GM12878 (cell line): ENCODE measurements around the gene TACR2. TPM values are rescaled to one million over a fixed set of nuclear protein-coding genes. Genes with fewer than 3 reads are reported as not detected.

ENCODE experiments used
- ATAC-seq: fragments of 200-7000 bp; cut with Tn5 transposase; 3 replicates; pipeline ENCODE4 v1.9.1; 2020; ENCODE audit warnings: mild to moderate bottlenecking, moderate library complexity
- BruUV-seq: library from RNA; stranded (reverse); fragments of 400-500 nt; replicated peaks from 2 replicates; lab custom pipeline; 2021; lab: Mats Ljungman, UMichigan
- CTCF ChIA-PET: fragments of 300-600 bp; sonication (Branson Sonifier 250); formaldehyde crosslinking; extraction: SDS; loops from one replicate; lab custom pipeline; 2021; ENCODE audit warnings: inconsistent platforms; lab: Yijun Ruan, JAX
- POLR2A ChIA-PET: fragments of 350-600 bp; formaldehyde crosslinking; extraction: SDS; loops from one replicate; lab custom pipeline; 2021; ENCODE audit warnings: inconsistent platforms; lab: Charles Lee
- RAD21 ChIA-PET: fragments of 300-600 bp; sonication (Branson Sonifier 250); formaldehyde crosslinking; loops from one replicate; lab custom pipeline; 2023; ENCODE audit warnings: antibody characterized with exemption; ENCODE audit not compliant: unreplicated experiment; lab: Charles Lee
- SMC1A ChIA-PET: fragments of 300-600 bp; sonication (Branson Sonifier 250); formaldehyde crosslinking; loops from one replicate; lab custom pipeline; 2023; ENCODE audit not compliant: unreplicated experiment, uncharacterized antibody; lab: Charles Lee
- DNase-seq: peaks from one replicate; pipeline ENCODE4 v3.0.0-alpha.2; 2011; ENCODE audit warnings: low read depth, low spot score
- FAIRE-seq: peaks from 3 replicates; lab custom pipeline; 2011; peaks lifted over from hg19 to GRCh38; lab: Jason Lieb, UNC
- H2AFZ ChIP-seq: 2 replicates; pipeline ENCODE4 v1.6.0; 2011; ENCODE audit warnings: low read depth, low read length, control low read depth; ENCODE audit not compliant: control insufficient read depth
- H3K27ac ChIP-seq: 2 replicates; pipeline ENCODE4 v1.5.1; 2011; ENCODE audit warnings: control low read depth; ENCODE audit not compliant: control insufficient read depth, insufficient read depth
- H3K27me3 ChIP-seq, 2 experiments: replicated peaks in 1 of 2; 2 replicates each; pipeline versions ENCODE4 v1.6.0 to v1.6.1; 2011; ENCODE audit warnings: low read length in 1 of 2; ENCODE audit not compliant: control insufficient read depth in 2 of 2, insufficient read depth in 2 of 2
- H3K36me3 ChIP-seq, 2 experiments: 2 replicates each; pipeline ENCODE4 v1.5.1; 2011; ENCODE audit warnings: low read length in 1 of 2; ENCODE audit not compliant: control insufficient read depth in 2 of 2, insufficient read depth in 2 of 2
- H3K4me1 ChIP-seq: 2 replicates; pipeline ENCODE4 v1.6.1; 2011; ENCODE audit warnings: mild to moderate bottlenecking, low read length, moderate library complexity, mixed read lengths; ENCODE audit not compliant: control insufficient read depth, insufficient read depth
- H3K4me2 ChIP-seq: 2 replicates; pipeline ENCODE4 v1.6.0; 2011; ENCODE audit warnings: control low read depth; ENCODE audit not compliant: control insufficient read depth, insufficient read depth
- H3K4me3 ChIP-seq: fragments of 200-600 bp; sonication (generic); 2 replicates; pipeline ENCODE4 v1.5.1; 2016
- H3K79me2 ChIP-seq: 2 replicates; pipeline ENCODE4 v1.6.0; 2011; ENCODE audit warnings: low read length; ENCODE audit not compliant: control insufficient read depth, insufficient read depth
- H3K9ac ChIP-seq: 2 replicates; pipeline ENCODE4 v1.8.0; 2011; ENCODE audit warnings: low read length, control low read depth, mixed read lengths; ENCODE audit not compliant: control insufficient read depth, insufficient read depth
- H3K9me3 ChIP-seq: replicated peaks from 3 replicates; pipeline ENCODE4 v1.5.1; 2011; ENCODE audit warnings: mild to moderate bottlenecking, low read length; ENCODE audit not compliant: control insufficient read depth, insufficient read depth
- H4K20me1 ChIP-seq: 2 replicates; pipeline ENCODE4 v1.6.0; 2011; ENCODE audit not compliant: control insufficient read depth, insufficient read depth
- BHLHE40 ChIP-seq, 2 experiments: fragments of 450-650 bp in 1 of 2; IDR thresholded peaks; 2 replicates each; pipeline ENCODE4 v1.6.1; 2011 to 2017; ENCODE audit warnings: low read depth in 2 of 2, borderline replicate concordance in 1 of 2, improper control_type of control experiment in 1 of 2, low read length in 1 of 2, mild to moderate bottlenecking in 1 of 2
- CHD1 ChIP-seq: IDR thresholded peaks from 2 replicates; pipeline ENCODE4 v1.6.1; 2012; ENCODE audit warnings: low read depth, low read length, improper control_type of control experiment
- CHD2 ChIP-seq: IDR thresholded peaks from 2 replicates; pipeline ENCODE4 v1.6.1; 2011; ENCODE audit warnings: low read depth, low read length, improper control_type of control experiment, borderline replicate concordance
- CREM ChIP-seq: IDR thresholded peaks from 2 replicates; pipeline ENCODE4 v1.6.1; 2014; ENCODE audit warnings: antibody characterized with exemption, low read depth
- GATAD2B ChIP-seq: fragments of 450-650 bp; conservative IDR thresholded peaks from 2 replicates; pipeline ENCODE4 v1.6.1; 2017; ENCODE audit warnings: low read depth, mild to moderate bottlenecking, moderate library complexity
- IKZF1 ChIP-seq: fragments of 450-650 bp; conservative IDR thresholded peaks from 2 replicates; pipeline ENCODE4 v1.6.1; 2017; ENCODE audit warnings: antibody characterized with exemption, mild to moderate bottlenecking
- MTA2 ChIP-seq: fragments of 450-650 bp; IDR thresholded peaks from 2 replicates; pipeline ENCODE4 v1.6.1; 2016; ENCODE audit warnings: low read depth, mild to moderate bottlenecking, moderate library complexity
- POLR2A ChIP-seq: IDR thresholded peaks from 2 replicates; pipeline ENCODE4 v1.6.1; 2011; ENCODE audit warnings: low read depth, mild to moderate bottlenecking, low read length
- RAD21 ChIP-seq: IDR thresholded peaks from 2 replicates; pipeline ENCODE4 v1.6.1; 2011; ENCODE audit warnings: mild to moderate bottlenecking, low read depth, low read length, moderate library complexity; ENCODE audit not compliant: insufficient read depth
- RCOR1 ChIP-seq: conservative IDR thresholded peaks from 2 replicates; pipeline ENCODE4 v1.6.1; 2012; ENCODE audit warnings: low read depth, low read length, improper control_type of control experiment
- SP1 ChIP-seq: IDR thresholded peaks from one replicate; pipeline ENCODE4 v1.6.1; 2011; ENCODE audit warnings: low read depth, low read length
- STAT1 ChIP-seq: fragments of 450-650 bp; conservative IDR thresholded peaks from 2 replicates; pipeline ENCODE4 v1.6.1; 2014; ENCODE audit warnings: antibody characterized with exemption, mild to moderate bottlenecking
- ZNF274 ChIP-seq: IDR thresholded peaks from one replicate; pipeline ENCODE4 v1.8.0; 2011; ENCODE audit not compliant: insufficient read length, insufficient read depth
- WGBS: methylation state at CpG from one replicate; pipeline ENCODE4 v1.1.6; 2016; ENCODE audit warnings: low lambda C conversion rate; ENCODE audit not compliant: insufficient replicate concordance, insufficient coverage; ENCODE audit errors: missing lambda C conversion rate; 5-methylcytosine and 5-hydroxymethylcytosine counted together
- in situ Hi-C: fragments of 300-500 bp; cut with MboI; formaldehyde crosslinking; loops from 9 replicates; pipeline ENCODE4 v1.14.3; 2018; ENCODE audit warnings: mixed read lengths
- intact Hi-C: fragments of 100-400 bp; cut with micrococcal nuclease; formaldehyde crosslinking; loops from one replicate; pipeline ENCODE4 v1.14.2; 2022; ENCODE audit not compliant: unreplicated experiment
- polyA plus RNA-seq, 11 experiments: library from polyadenylated mRNA; depleted of rRNA in 4 of 11; unstranded in 6 of 11; stranded (reverse) in 5 of 11; fragments of >200 nt; fragmentation: Nextera tagmentation in 4 of 11; fragmentation: Illumina TruSeq in 1 of 11; extraction: Ambion mirVana in 4 of 11; extraction: Trizol in 1 of 11; gene quantifications; 1 replicate in 1 of 11; 2 replicates in 10 of 11; pipeline versions ENCODE4 v1.2.1 to v1.2.3, GENCODE V29; 2011 to 2016; ENCODE audit warnings: inconsistent platforms in 2 of 11, missing spikeins in 2 of 11, low read depth in 1 of 11
- total RNA-seq, 4 experiments: library from RNA; depleted of rRNA in 3 of 4; stranded (reverse); fragments of >200 nt in 3 of 4; fragmentation: Illumina TruSeq in 1 of 4; extraction: Trizol in 1 of 4; gene quantifications; 2 replicates each; pipeline versions ENCODE4 v1.2.1 to v1.2.3, GENCODE V29; 2013 to 2021
- TF ChIP-seq, protein P1 (sequence below): IDR thresholded peaks from 2 replicates; pipeline ENCODE4 v1.6.1; 2012; ENCODE audit warnings: low read depth, low read length, improper control_type of control experiment
- TF ChIP-seq, protein P2 (sequence below): fragments of 450-650 bp; IDR thresholded peaks from 2 replicates; pipeline ENCODE4 v1.6.1; 2017; ENCODE audit warnings: low read depth, mild to moderate bottlenecking, moderate library complexity
- TF ChIP-seq, protein P3 (sequence below): fragments of 450-650 bp; conservative IDR thresholded peaks from 2 replicates; pipeline ENCODE4 v1.6.1; 2017; ENCODE audit warnings: mild to moderate bottlenecking, moderate library complexity

TACR2 gene
- total and polyA plus RNA-seq, 10 of the 15 experiments (the other 5 are each of a cell fraction or from before 2014, with no cell fraction given): 0.11 TPM; not detected in 9

DNA sequence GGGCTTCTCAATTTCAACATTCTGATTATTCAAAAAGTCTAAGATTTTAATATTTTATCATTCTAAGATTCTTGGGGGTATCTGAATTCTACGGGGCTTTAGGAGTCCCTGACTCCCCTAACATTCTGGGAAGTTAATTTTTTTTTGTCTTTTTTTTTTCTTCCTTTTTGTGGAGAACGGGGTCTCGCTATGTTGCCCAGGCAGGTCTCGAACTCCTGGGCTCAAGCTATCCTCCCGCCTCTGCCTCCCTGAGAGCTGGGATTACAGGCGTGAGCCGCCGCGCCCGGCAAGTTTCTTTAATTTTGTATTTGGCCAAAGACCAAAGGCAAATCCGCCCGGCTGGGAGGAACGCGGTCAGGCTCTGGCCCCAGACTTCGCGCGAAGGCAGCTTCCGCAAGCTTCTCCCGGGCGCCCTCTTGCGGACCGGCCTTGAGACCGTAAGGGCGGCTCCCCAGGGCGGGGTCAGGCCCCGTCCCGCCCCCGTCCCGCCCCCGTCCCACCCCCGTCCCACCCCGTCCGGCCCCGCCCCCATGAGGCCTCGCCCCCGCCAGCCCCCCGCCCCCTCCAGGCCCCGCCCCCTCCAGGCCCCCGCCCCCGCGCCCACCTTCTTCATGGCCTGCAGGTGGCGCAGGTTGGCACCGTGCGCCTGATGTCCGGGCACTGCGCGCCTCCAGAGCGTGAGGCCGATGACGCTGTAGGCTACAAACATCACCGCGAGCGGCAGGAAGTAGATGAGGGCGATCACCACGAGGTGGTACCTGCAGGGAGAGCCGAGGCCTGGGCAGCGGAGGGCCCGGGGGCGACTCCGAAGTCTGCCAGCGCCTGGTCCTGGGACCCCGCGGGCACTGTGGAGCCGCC lies 8.2 kb downstream of the TACR2 start:
- Histone ChIP-seq H3K27me3 (no peaks in the 10 kb centered on the region), H3K79me2 (no peaks in the 10 kb centered on the region), H3K9ac (peak overlapping the region; percentile 54; the same call in 1 of the 2 replicates), H3K4me3 (peak overlapping the region; percentile 36; the same call in 1 of the 2 replicates), H3K4me2 (peak overlapping the region; percentile 59), H4K20me1 (no peaks in the 10 kb centered on the region), H3K9me3 (no peaks in the 10 kb centered on the region), H3K4me1 (peaks cover 16% of the 10 kb centered on the region), H3K27ac (no peak overlapping the region), H3K36me3 (no peaks in the 10 kb centered on the region; a peak in 1 of 4 replicates), H2AFZ (peak overlapping the region; percentile 83)
- RAD21 ChIA-PET: interaction anchor here (0.6 to 2.6 kb wide), 8 partner anchors 8 to 453 kb away, joined by 3 to 9 read pairs (median 4); partner anchors contain the start of genes DDX21 and TACR2
- FAIRE-seq: peak; percentile 90
- peak; percentile 91 for ATAC-seq
- WGBS: 4% methylated on average over 37 of the region's 64 CpGs
- SMC1A ChIA-PET: interaction anchor here (0.6 to 2.9 kb wide), 10 partner anchors 10 to 269 kb away, joined by 3 to 19 read pairs (median 4); partner anchors contain the start of gene HK1
- peak; percentile 62 for DNase-seq
- POLR2A ChIA-PET: no interaction called here
- CTCF ChIA-PET: interaction anchor here (0.6 to 3.7 kb wide), 30 partner anchors 9 to 474 kb away, joined by 3 to 32 read pairs (median 5); partner anchors contain the start of gene TSPAN15
- no TSS peak for BruUV-seq
- in situ Hi-C loops: loop anchor here (10.0 kb wide), 1 partner anchor 414 kb away; no protein-coding TSS in a partner anchor
- intact Hi-C loops: loop anchor here (1.0 to 5.0 kb wide), 2 partner anchors 99 to 229 kb away; no protein-coding TSS in a partner anchor
- TF ChIP-seq RCOR1 (no peak), STAT1 (0 out of 2 replicates have a peak, but pooled peaks have one; percentile 33), CHD2 (0 out of 2 replicates have a peak, but pooled peaks have one; percentile 10), MTA2 (peak; percentile 18; the same call in 1 of the 2 replicates), GATAD2B (peak; percentile 76), POLR2A (peak; percentile 78), ZNF274 (no peak), CREM (peak; percentile 70), CHD1 (no peak), BHLHE40 (IDR thresholded peaks at IDR 0.05; ENCODE audit: borderline replicate concordance in 1 of 2, low read depth in 2 of 2, low read length in 1 of 2) (peak; percentile 30 to 78; a peak in 2 of 4 replicates), SP1 (peak; percentile 70), RAD21 (peak; percentile 27), IKZF1 (peak; percentile 59)
- TF ChIP-seq, protein P1, sequence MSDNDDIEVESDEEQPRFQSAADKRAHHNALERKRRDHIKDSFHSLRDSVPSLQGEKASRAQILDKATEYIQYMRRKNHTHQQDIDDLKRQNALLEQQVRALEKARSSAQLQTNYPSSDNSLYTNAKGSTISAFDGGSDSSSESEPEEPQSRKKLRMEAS: peak; percentile 90
- TF ChIP-seq, protein P2, sequence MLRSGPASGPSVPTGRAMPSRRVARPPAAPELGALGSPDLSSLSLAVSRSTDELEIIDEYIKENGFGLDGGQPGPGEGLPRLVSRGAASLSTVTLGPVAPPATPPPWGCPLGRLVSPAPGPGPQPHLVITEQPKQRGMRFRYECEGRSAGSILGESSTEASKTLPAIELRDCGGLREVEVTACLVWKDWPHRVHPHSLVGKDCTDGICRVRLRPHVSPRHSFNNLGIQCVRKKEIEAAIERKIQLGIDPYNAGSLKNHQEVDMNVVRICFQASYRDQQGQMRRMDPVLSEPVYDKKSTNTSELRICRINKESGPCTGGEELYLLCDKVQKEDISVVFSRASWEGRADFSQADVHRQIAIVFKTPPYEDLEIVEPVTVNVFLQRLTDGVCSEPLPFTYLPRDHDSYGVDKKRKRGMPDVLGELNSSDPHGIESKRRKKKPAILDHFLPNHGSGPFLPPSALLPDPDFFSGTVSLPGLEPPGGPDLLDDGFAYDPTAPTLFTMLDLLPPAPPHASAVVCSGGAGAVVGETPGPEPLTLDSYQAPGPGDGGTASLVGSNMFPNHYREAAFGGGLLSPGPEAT: 0 out of 2 replicates have a peak, but pooled peaks have one; percentile 16
- TF ChIP-seq, protein P3, sequence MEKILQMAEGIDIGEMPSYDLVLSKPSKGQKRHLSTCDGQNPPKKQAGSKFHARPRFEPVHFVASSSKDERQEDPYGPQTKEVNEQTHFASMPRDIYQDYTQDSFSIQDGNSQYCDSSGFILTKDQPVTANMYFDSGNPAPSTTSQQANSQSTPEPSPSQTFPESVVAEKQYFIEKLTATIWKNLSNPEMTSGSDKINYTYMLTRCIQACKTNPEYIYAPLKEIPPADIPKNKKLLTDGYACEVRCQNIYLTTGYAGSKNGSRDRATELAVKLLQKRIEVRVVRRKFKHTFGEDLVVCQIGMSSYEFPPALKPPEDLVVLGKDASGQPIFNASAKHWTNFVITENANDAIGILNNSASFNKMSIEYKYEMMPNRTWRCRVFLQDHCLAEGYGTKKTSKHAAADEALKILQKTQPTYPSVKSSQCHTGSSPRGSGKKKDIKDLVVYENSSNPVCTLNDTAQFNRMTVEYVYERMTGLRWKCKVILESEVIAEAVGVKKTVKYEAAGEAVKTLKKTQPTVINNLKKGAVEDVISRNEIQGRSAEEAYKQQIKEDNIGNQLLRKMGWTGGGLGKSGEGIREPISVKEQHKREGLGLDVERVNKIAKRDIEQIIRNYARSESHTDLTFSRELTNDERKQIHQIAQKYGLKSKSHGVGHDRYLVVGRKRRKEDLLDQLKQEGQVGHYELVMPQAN: 0 out of 2 replicates have a peak, but pooled peaks have one; percentile 13
